Ovary (tissue), 3 donors: ENCODE results near the gene ENTR1.

Experiments
- EP300 ChIP-seq: sonication (generic); formaldehyde crosslinking; IDR thresholded peaks from one replicate; pipeline ENCODE4 v1.6.1; 2017; ENCODE audit warnings: antibody characterized with exemption
- POLR2A ChIP-seq: fragments of 450-650 bp; IDR thresholded peaks from one replicate; pipeline ENCODE4 v1.6.1; 2017; ENCODE audit warnings: antibody characterized with exemption, mild to moderate bottlenecking, moderate library complexity
- TF ChIP-seq, protein P1 (sequence below), 3 donors: fragments of 450-650 bp in 2 of 3; fragments of 200-600 bp in 1 of 3; IDR thresholded peaks; one replicate each; pipeline versions ENCODE4 v1.5.1 to v1.8.0; 2016 to 2022; ENCODE audit warnings: antibody characterized with exemption in 3 of 3, mild to moderate bottlenecking in 1 of 3
- donor health status: DM: no; HTN: no; CAD: no.

DNA sequence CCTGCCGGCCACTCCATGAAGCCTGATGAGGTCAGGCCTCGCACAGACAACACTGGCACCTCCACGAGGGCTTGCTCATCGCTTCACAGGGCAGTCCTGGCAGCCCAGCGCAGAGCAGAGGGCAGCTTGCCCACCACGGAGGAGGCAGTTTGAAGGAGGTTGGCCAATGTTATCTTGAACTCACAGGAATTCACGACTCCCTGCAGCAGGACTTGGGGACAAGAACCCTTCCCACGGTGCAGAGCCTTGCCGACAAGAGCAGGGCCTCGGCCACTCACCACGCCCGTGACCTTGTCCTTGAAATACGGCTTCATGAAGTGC lies 15.4 kb downstream of the ENTR1 start:
- TF ChIP-seq, protein P1, sequence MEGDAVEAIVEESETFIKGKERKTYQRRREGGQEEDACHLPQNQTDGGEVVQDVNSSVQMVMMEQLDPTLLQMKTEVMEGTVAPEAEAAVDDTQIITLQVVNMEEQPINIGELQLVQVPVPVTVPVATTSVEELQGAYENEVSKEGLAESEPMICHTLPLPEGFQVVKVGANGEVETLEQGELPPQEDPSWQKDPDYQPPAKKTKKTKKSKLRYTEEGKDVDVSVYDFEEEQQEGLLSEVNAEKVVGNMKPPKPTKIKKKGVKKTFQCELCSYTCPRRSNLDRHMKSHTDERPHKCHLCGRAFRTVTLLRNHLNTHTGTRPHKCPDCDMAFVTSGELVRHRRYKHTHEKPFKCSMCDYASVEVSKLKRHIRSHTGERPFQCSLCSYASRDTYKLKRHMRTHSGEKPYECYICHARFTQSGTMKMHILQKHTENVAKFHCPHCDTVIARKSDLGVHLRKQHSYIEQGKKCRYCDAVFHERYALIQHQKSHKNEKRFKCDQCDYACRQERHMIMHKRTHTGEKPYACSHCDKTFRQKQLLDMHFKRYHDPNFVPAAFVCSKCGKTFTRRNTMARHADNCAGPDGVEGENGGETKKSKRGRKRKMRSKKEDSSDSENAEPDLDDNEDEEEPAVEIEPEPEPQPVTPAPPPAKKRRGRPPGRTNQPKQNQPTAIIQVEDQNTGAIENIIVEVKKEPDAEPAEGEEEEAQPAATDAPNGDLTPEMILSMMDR (IDR thresholded peaks at IDR 0.05) = no peak
- no peak for TF ChIP-seq POLR2A
- no peak for TF ChIP-seq EP300
